C4-2B (cell line): ENCODE measurements around the gene CD2BP2.

Experiments
- H3K27ac ChIP-seq: fragments of 450-650 bp; 2 replicates; pipeline ENCODE4 v1.5.1; 2017
- CTCF ChIP-seq: fragments of 450-650 bp; conservative IDR thresholded peaks from 2 replicates; pipeline ENCODE4 v1.5.1; 2017; ENCODE audit warnings: mild to moderate bottlenecking
- ZFX ChIP-seq: fragments of 450-650 bp; IDR thresholded peaks from 2 replicates; pipeline ENCODE4 v1.6.1; 2017

Gene CD2BP2

GRCh38 chr16:30361180-30361579 is 6.1 kb upstream of the CD2BP2 start:
- TF ChIP-seq ZFX (no peak), CTCF (no peak)

GRCh38 chr16:30359871-30360170 is 4.7 kb upstream of the CD2BP2 start:
- peak overlapping the region; percentile 22; the same call in 1 of the 2 replicates for H3K27ac ChIP-seq
- TF ChIP-seq CTCF: no peak
- TF ChIP-seq ZFX: no peak

More at GRCh38 chr16:30361180-30361579, 6.1 kb upstream of the CD2BP2 start:
- H3K27ac ChIP-seq: no peak overlapping the region

- peak overlapping the region; percentile 22; the same call in 1 of the 2 replicates for H3K27ac ChIP-seq
- TF ChIP-seq ZFX (no peak), CTCF (no peak)
These were observed 4.1 kb upstream of the CD2BP2 start for GRCh38 chr16:30358990-30359870.

DNA sequence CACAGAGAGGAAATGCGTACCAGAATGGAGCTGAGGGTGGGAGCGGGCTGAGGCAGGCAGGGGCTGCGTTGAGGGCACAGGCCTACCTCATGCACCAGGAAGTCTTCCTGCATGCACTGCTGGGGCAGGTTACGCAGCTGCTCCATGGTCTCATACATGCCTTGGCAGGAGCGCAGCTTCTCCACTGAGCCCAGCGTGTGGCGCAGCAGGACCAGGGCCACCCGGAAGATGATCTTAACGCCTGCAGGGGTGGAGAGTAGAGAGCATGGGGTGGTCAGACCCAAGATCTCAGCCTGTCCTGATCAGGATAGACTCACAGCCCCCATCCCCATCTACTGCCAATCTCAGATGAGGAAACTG is 3.4 kb upstream of the CD2BP2 start:
- TF ChIP-seq ZFX (no peak), CTCF (no peak)
- no peak overlapping the region for H3K27ac ChIP-seq

DNA sequence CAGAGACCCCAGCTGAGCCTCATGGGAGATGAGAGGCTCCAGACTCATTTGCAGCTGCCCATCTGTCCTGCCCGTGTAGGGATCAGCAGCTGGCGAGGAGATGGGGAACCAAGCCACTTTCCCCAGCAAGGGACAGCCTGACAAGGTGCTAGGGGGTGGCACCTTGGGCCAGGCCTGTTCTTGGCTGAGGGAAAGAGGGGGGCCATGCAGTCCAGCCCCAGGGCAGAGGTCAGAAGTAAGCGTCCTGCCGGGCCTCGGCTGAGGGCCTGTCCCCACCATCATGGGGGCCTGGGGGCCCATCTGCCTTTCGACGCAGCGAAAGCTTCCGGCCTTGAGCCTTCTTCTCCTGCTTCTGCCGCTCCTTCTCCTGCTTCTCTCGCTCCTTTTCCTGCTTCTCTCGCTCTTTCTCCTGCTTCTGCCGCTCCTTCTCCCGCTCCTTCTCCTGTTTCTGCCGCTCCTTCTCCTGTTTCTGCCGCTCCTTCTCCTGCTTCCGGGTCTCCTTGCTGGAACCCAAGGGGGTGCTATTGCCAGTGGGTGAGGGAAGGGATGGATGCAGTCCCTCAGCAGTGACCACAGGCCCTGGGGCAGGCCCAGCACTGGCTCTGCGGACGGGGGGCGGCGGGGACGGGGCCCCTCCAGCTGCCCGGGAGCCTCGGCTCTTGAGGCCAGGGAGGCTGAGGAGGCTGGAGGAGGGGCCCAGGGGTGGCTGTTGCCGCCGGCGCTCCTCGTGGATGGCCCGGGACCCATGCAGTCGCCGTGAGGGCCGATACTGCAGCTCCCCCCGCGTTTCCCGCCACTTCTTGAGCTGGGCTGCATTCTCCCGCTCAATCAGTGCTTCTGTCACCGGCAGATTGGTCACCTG is 2.8 kb upstream of the CD2BP2 start:
- no peak overlapping the region; the same call in 1 of the 2 replicates for H3K27ac ChIP-seq
- no peak for TF ChIP-seq ZFX
- no peak for TF ChIP-seq CTCF

GRCh38 chr16:30357085-30357714 is 2.1 kb upstream of the CD2BP2 start:
- TF ChIP-seq CTCF (no peak), ZFX (no peak)

More at GRCh38 chr16:30357085-30357714, 2.1 kb upstream of the CD2BP2 start:
- H3K27ac ChIP-seq: peak overlapping the region; percentile 95
